Upper lobe of left lung (tissue), 4 donors: ENCODE results near the gene LRRIQ1.

Source experiments
- EP300 ChIP-seq, 4 donors: sonication (generic); formaldehyde crosslinking; IDR thresholded peaks; one replicate each; pipeline ENCODE4 v1.5.1; 2017; ENCODE audit warnings: antibody characterized with exemption in 4 of 4, control low read depth in 2 of 4
- TF ChIP-seq, protein P1 (sequence below), 6 experiments: fragments of 450-650 bp in 4 of 6; fragments of 200-600 bp in 2 of 6; sonication (generic) in 2 of 6; IDR thresholded peaks; one replicate each; pipeline ENCODE4 v1.5.1; 2016 to 2019; ENCODE audit warnings: antibody characterized with exemption in 6 of 6

DNA sequence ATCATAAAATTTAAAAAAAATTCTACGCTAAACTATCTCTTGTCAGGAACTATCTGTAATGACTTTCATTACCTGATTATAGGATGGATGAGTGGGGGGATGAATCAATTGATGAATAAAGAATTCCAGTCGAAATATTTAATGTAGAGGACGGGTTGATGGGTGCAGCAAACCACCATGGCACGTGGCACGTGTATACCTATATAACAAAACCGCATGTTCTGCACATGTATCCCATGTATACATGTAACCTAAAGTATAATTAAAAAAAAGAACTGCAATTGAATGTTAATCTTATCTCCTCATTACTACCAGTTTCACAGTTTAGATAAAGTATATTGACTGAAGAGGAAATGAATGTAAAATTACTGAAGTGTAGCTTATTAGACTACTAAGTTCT lies 23.4 kb downstream of the LRRIQ1 start:
- TF ChIP-seq, protein P1, sequence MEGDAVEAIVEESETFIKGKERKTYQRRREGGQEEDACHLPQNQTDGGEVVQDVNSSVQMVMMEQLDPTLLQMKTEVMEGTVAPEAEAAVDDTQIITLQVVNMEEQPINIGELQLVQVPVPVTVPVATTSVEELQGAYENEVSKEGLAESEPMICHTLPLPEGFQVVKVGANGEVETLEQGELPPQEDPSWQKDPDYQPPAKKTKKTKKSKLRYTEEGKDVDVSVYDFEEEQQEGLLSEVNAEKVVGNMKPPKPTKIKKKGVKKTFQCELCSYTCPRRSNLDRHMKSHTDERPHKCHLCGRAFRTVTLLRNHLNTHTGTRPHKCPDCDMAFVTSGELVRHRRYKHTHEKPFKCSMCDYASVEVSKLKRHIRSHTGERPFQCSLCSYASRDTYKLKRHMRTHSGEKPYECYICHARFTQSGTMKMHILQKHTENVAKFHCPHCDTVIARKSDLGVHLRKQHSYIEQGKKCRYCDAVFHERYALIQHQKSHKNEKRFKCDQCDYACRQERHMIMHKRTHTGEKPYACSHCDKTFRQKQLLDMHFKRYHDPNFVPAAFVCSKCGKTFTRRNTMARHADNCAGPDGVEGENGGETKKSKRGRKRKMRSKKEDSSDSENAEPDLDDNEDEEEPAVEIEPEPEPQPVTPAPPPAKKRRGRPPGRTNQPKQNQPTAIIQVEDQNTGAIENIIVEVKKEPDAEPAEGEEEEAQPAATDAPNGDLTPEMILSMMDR (IDR thresholded peaks at IDR 0.05) = no peak
- no peak for TF ChIP-seq EP300 (IDR thresholded peaks at IDR 0.05)
